GM18520 (cell line): ENCODE results near the gene ACBD5.
A peak's percentile ranks its signal among the peaks of the same experiment; 100 is the strongest.

Experiments used
- ATAC-seq: cut with Tn5 transposase; IDR thresholded peaks from one replicate; pipeline ENCODE4 v1.9.1; 2021; ENCODE audit not compliant: unreplicated experiment

ACBD5 gene

DNA sequence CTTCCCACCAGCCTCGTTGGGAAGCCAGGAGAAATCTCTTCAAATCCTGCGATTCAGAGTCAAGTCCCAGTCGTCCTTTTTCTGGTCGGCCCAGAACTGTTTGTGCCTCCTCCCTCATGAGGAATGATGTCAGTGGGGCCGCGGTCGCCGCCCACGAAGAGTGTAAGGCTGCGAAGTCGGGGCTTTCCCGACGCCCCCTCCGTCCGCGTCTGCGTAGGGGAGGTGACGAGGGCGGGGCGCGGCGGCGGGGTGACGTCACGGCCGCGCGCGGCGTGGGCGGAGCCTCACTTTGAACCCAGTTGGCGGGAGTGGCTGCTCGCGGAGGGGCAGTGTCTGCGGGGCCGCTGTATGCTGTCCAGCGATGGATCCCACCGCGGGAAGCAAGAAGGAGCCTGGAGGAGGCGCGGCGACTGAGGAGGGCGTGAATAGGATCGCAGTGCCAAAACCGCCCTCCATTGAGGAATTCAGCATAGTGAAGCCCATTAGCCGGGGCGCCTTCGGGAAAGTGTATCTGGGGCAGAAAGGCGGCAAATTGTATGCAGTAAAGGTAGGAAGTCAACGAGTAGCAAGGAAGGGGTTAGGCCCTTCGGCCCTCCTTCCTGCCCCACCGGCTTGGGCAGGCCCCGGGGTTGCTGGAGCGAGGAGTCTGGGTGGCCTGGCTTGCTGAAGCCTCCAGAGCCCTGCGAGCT, 85.4 kb downstream of the ACBD5 start, which contains the start of gene MASTL:
Gene MASTL (plus strand): TSS at position 287 of the 689 bp plus-strand sequence. CDS start 75 bp downstream, at position 362.
- peak; percentile 80 for ATAC-seq

DNA sequence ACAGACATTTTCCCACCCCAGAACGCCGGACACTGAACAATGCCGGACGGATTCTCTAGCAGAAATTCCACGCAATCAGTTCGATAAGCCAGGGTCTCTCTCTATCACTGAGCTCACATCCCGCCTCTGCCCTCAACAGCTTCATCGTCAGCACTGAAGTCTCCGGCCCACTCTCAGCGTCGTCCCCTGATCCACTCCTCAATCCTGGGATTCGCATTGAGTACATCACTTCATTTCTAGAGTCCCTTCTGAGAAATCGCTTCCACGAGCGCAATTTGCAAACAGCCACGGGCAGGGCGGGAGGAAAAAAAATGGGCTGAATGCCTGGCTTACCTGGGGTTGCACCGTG, 86.8 kb downstream of the ACBD5 start:
- no peak for ATAC-seq

DNA sequence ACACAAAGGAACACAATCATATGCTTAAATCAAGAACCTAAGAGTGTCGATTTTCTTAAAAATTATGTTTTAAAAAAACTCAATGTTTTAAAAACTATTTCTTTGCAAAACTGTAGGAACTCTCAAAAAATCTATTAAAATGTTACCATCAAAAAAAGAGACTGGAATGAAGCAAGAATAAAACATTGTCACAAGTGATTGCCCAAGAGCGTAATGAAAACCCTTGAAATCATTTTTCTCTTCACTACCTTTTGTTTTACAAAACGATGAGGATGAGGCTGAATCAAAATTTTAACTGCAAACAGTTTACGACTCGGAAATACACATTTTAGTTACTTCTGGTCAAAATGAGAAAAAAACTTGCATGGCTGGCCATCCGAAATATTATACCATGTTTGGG, 87.3 kb downstream of the ACBD5 start:
- ATAC-seq = no peak

DNA sequence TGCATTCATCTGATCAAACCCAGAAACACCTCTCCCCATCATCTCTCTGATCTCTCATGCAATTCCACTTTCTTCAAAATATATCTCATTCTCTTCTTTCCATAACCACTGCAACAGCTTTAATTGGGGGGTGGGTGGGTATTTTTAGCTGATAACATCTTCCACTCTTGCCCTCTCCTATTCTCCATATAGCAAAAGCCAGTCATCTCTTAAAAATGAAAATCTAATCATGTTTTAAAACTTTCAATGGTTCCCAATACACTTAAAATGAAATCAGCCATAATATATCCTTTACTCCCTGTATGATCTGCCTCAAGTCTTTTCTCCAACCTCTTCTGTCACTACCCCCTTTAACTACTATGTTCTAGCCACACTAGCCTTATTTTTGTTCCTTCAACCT, 87.9 kb downstream of the ACBD5 start:
- no peak for ATAC-seq

DNA sequence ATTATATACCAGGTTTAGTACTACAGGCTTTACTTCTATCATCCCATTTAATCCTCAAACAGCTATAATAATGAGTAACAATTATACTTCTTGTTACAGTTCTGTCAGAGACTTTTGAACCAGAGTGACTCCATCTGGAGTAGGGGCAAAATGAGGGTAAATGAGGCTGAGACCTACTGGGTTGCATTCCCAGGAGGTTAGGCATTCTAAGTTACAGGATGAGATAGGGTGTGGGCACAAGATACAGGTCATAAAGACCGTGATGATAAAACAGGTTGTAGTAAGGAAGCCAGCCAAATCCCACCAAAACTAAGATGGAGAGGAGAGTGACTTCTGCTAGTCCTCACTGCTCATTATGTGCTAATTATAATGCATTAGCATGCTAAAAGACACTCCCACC, 90.3 kb downstream of the ACBD5 start:
- ATAC-seq = no peak

DNA sequence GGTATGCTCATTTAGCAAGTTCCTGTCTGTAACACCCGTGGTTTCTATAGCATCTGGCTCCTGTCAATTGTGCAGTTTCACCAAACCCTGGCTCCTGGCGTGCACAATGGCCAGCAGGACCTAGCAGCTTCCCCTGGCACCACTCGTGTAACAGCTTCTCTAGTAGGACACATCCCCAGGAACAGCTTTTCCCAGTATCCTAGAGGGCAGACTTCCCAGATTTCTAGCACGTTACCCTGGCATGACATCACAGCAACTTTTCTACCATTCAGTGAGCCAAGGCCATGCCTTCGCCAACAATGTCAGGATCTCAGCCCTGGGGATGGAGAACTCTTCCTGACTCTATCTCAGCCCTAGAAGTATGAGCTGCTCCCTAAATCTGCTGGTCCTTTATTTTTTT, 92.9 kb downstream of the ACBD5 start:
- no peak for ATAC-seq

DNA sequence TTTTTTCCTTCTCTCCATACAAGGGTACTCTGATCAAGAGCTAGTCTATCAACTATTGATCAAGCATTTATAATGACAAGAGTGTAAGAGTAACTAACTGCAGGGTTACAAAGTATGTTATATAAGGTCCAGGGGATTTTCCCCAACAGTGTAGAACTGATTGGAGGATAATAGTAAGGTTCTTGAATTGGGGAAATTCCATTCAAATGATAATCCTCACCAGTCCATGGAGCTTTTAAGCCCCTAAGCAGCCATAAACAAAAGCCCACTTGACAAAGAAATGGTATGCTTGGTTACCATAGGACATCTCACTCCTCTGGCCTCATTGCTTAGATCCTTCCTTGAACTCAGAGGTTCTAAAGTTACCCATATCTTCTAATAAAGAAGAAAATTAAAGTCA, 94.7 kb downstream of the ACBD5 start:
- ATAC-seq = no peak
